Gastrocnemius medialis (tissue), 4 donors: Measurements from ENCODE around the gene MRPL33.
"Not testable (repeated sequence)": the region's sequence is repeated elsewhere in the genome, so short reads cannot be mapped to it uniquely, and the experiment has no call there.

Experiments used
- CTCF ChIP-seq, 5 experiments: fragments of 450-650 bp in 3 of 5; fragments of 200-600 bp in 2 of 5; sonication (generic) in 2 of 5; IDR thresholded peaks in 4 of 5; conservative IDR thresholded peaks in 1 of 5; 1 replicate in 4 of 5; 2 replicates in 1 of 5; pipeline ENCODE4 v1.5.1; 2016 to 2019; ENCODE audit warnings: antibody characterized with exemption in 5 of 5, mild to moderate bottlenecking in 3 of 5, moderate library complexity in 3 of 5
- POLR2A ChIP-seq, 2 donors: fragments of 450-650 bp; IDR thresholded peaks; one replicate each; pipeline ENCODE4 v1.6.1; 2017; ENCODE audit warnings: antibody characterized with exemption in 2 of 2, mild to moderate bottlenecking in 2 of 2, moderate library complexity in 2 of 2

GRCh38 chr2:27748803-27749554, 22.5 kb upstream of the MRPL33 start:
- TF ChIP-seq POLR2A (IDR thresholded peaks at IDR 0.05); CTCF (IDR thresholded peaks at IDR 0.05 in 4 of 5, conservative IDR thresholded peaks at IDR 0.05 in 1 of 5): not testable (repeated sequence)
